Limb (tissue), 2 donors: ENCODE measurements around the gene ASTN2.

Experiments used
- DNase-seq, 2 donors: peaks; one replicate each; pipeline ENCODE4 v3.0.0-alpha.2; 2016; ENCODE audit errors: extremely low spot score in 2 of 2

Gene ASTN2

DNA sequence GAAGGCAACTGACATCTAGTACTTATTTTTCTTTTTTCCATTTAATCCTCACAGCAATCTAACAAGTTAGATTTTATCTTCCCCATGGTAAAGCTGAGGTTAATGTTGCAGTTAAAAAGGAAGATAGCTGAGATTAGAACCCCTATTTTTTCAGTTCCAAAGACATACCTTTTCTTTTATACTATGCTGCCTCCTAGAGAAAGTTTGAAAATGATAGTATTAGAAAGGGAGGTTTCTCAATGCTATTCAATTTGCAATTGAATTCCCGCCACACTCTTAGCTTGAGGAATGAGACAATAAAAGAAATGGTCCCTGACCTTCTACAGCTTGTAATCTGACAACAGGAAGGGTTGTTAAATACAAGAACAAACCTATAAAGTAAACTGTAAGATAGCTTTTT, 923.6 kb downstream of the ASTN2 start:
- peak in 1 of 2 donors; percentile 40 for DNase-seq

DNA sequence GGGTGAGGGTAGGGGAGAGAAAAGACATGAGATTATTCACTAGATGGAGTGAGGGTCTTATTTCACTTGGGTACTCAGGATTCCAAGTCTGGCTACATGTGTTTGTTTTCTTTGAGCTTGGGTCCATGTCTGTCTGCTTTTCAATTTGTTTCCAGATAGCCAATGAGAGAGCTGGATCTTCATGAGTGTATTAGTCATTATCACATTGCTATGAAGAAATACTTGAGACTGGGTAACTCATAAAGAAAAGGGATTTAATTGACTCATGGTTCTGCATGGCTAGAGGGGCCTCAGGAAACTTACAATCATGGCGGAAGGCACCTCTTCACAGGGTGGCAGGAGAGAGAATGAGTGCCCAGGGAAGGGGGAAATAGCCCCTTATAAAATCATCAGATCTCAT, 924.5 kb downstream of the ASTN2 start:
- DNase-seq: no peak

DNA sequence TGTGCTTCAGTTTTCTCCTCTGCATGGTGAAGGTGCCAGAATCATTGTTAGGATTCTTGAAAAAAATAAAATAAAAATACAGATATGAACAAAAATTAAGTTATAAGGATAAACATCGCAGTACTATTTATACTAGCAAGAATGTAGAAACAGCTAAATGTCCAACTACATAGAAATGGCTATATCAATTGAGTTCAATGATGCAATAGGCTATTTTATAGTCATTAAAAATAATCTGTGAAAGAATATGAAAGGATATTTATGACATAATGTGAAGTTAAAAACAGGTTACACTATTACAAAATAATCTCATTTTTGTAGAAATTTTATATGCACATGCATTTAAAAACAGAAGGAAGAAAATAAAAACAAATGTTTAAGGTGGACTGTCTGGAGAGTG, 926.5 kb downstream of the ASTN2 start:
- no peak for DNase-seq

DNA sequence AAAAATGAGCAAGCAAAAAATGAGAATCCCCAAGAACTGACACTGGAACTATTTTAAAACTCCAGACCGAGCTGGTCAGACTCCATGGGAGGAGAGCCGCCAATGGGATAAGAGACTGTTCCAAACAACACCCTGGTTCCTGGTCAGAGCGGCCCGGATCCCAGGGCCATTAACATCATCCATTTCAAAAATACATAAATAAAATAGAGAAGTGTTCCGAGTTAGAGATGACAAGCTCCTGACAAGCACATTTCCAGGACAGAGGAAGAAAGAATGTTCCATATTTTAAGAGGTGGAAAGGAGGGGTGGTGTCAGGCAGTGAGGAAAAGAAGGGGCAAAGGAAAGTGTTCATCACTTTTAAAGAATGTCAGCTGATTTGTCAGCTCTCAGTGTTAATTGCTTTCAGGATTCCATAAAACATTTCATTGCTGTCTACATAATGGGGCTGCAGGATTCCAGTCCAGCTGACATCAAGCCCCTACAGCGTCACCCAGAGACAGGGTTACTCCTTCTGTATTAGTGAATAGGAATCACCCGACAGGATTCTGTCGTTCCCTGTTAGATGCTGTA, 930.3 kb downstream of the ASTN2 start:
- DNase-seq: no peak

DNA sequence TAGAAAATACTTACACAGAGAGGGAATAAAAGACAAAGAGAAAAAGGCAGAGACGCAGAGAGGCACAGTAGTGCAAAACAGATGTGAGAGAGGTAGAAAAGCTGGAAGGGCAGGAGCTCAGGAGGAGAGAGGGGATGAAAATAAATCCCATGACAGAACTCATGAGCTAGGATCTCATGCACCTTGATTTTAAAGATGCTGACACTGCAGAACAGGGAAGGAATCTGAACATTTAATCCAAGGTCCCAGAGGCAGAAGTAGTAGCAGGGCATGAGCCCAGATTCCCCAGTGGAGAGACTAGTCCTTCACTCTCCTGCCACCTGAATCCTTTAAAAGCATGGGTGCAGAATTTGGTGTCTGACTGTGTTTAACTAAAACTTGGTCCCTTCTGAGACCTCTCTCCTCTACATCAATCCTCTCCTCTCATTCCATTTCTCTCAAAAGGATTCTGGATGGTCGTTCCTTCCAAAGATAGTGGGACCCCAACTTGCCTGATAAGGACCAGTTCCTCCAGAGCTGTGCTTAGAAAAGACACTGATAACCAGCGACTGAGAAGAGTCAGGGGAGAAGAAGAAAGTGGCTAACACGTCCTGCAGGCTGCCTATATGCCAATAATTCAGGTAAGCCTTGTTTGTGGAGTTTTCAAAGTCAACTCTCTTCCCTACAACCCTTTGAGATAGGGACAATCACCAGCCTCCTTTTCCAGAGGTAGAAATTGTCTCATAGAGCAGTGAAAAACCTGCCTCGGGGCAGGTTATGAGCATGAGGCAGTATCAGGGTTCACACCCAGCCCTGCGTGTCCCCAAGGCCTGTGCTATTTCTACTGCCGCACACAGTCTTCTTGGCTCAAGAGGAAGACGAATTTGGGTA, 931.0 kb downstream of the ASTN2 start:
- no peak for DNase-seq

DNA sequence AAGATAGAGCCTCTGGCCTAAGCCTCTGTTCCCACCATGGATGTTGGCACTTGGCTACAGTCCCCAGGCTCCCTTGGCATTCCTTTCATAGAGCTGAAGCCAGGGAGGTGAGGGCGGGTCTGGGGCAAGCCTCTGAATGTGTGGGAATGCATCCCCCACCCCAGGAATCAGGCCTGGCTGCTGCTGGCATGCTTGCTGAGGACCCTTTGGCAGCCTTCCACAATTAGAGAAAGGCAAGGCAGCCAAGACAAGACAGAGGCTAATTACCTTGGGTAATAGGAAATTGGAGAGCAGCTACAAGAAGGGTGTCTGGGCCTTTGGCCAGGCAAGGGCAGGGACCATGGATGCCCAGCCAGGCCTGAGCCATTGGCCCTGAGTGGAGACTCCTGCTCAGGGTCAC, 932.1 kb downstream of the ASTN2 start:
- peak; percentile 16 to 55 for DNase-seq

DNA sequence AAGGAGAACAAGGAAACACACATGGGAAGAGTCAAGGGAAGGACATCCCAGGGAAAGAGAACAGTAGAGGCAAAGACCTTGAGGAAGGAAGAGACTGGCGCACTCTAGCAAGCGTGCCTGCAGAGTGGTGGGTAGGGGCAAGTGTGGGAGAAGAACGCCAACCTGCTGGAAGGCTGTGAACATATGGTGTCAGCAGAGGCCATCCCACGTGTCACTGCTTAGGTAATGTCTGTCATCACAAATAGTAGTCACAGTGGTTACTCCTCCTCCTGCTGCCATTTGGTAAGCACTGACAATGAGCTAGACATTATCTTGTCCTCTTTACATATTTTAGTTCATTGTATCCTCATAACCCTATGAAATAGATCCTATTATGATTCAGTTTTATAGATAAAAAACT, 934.2 kb downstream of the ASTN2 start:
- DNase-seq: no peak

DNA sequence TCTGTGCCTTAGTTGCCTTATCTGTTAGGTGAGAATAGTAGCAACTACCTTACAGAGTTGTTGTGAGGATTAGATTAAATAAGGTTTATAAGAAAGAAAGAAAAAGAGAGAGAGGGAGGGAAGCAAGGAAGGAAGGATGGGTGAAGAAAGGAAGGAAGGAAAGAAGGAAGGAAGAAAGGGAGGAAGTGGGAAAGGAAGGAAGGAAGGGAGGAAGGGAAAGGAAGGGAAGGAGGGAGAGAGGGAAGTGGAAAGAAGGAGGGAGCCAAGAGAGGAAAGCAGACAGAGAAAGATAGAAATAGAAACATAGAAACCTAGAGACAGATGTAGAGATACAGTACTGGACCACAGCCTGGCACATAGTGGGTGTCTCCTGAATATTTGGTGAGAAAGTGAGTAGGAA, 934.9 kb downstream of the ASTN2 start:
- no peak for DNase-seq

DNA sequence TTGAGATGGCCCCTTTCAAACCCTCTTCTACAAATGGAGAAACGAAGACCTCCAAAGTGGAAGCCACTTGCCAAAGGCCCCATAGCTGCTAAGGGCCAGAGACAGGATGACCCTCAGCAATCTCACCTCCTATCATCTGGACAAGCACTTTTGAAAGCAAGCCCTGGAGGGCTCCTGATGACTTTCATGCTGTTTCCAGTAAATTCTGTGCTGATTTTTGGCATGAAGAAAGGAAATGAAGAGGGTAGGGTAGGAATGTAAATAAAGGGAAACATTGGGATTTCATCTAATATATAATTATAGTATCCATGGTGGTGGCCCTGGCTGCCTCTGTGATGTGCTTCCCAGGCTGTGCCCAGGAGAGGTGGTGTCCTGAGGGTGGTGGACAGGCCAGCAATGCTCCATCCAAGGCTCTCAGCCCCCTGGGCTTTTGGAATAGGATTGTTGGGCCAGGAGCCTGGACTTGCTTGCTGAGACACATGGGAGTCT, 935.8 kb downstream of the ASTN2 start:
- no peak for DNase-seq

DNA sequence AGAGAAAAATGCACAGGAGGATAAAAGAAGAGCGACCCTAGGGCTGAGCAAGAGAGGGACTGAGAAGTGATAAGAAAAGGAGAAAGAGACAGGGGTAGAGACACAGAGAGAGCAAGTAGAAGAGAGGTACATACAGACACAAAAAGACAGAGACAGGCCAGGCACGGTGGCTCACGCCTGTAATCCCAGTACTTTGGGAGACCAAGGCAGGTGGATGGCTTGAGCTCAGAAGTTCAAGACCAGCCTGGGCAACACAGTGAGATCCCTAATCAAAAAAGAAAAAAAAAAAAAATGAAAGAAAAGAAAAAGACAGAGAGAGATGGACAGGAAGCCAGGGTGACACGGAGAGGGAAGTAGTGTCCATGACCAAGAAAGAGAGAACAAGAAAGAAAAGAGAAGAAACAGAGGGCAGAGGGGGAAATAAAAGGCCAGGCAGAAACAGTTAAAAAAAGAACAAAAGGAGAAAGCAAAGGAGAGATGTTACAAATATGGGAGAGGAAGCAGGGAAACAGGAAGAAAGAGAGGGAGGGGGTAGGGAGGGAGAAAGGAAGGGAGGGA, 937.2 kb downstream of the ASTN2 start:
- DNase-seq: no peak

DNA sequence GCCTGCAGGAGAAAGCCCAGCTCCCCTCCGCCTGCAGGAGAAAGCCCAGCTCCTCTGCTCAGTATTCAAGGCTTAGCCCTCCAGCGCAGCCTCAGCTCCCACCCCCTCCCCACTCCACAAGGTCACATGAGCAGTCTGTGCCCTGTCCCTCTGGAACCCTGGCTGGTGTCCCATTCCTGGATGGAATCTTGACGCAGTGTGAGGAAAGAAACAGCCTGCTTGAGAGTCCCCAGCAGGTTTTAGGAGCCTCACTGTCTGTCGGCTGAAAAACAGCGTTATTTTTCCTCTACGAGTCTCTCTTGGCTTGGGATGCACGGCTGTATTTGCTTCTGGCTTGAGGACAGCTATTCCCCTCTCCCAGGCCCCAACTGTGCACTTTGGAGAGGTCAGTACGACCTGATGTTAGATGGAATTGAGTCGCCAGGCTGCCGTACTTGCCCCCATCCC, 937.9 kb downstream of the ASTN2 start:
- DNase-seq: peak; percentile 69 to 72

DNA sequence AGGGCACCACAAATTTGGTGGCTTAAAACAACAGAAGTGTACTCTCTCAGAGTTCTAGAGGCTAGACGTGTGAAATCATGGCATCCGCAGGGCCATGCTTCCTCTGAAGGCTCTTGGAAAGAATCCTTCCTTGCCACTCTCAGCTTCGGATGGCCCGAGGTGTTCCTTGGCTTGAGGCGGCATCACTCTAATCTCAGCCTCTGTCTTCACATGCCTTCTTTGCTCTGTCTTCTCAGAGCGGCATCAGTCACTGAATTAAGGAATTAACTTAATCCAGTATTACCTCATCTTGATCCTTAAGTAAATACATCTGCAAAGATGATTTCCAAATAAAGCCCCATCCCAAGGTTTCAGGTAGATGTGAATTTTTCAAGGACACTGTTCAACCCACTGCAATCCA, 938.9 kb downstream of the ASTN2 start:
- DNase-seq: no peak

DNA sequence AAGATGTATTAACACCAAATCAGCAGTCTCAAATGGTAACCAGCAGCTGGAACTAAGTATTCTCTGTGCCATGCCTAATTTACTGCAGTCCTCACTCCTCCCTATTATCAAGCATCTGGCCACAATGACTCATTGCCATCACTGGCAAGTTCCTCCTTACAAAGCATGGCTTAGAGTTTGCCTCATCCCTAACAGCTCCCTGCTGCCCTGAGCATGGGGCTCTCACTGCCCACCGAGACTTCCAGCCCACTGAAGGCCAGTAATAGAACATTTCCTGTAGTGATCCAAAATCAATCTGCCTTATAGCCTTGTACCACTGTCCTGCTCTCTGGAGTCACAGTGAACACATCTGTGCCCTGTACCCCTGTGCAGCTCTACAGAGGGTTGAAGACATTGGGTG, 939.7 kb downstream of the ASTN2 start:
- no peak for DNase-seq

DNA sequence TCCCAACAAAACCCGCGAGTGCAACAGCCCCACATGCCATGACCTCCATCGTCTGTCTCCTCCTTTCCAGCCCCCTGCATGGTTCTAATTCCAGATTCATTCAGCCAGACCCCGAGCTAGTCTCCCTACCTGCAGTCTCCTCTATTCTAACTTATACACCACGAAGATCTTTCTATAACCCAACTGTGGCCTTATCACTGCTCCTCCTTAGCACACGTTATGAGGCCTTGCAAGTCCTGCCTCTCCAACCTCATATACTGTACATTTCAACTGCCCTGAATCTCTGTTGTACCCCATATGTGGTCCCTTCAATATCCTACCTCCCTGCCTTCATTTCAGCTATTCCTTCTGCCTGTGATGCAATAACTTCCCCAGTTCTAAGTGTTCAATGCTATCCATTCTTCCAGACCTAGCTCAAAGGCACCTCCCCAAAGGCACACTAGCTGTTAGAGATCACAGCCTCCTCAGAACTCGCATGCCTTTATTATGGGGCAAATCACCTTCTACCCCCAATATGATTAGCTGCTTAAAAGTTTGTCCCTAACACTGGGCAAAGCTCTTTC, 942.8 kb downstream of the ASTN2 start:
- no peak for DNase-seq

DNA sequence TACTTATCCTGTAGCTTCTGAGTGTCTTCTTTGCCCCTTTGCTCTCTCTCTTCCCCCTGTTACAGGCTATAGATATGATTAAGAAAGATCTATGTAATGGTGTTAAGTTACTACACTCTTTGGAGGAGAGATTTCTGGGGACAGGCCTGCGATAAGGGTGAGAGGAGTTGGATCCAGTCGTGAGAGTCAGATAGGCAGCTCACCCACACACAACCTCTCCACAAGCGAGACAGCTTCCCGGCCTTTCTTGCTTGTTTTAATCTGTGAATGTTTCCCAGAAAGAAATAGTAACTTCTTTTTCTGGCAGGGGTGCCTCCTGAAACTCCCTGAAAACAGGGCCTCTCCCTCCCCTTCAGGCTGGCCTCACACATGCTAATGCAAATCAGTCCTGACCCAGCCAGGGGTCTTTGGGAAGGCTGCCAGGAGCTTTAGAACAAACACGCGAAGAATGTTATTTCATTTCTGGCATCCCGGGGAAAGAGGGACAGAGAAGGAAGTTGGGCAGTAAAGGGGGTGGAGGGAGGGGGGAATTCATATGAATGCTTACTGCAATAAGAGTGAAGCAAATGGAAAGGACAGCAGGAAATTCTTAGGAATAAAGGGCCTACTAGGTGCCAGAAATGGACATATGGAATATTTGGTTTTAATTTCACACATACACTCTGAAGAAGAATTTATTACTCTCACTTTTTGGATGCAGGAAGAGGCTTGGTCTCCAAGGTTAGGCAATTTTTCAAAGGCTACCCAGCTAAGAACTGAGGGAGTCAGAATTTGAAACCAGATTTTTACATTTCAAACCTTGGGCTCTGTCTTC, 943.6 kb downstream of the ASTN2 start:
- peak; percentile 88 to 90 for DNase-seq

DNA sequence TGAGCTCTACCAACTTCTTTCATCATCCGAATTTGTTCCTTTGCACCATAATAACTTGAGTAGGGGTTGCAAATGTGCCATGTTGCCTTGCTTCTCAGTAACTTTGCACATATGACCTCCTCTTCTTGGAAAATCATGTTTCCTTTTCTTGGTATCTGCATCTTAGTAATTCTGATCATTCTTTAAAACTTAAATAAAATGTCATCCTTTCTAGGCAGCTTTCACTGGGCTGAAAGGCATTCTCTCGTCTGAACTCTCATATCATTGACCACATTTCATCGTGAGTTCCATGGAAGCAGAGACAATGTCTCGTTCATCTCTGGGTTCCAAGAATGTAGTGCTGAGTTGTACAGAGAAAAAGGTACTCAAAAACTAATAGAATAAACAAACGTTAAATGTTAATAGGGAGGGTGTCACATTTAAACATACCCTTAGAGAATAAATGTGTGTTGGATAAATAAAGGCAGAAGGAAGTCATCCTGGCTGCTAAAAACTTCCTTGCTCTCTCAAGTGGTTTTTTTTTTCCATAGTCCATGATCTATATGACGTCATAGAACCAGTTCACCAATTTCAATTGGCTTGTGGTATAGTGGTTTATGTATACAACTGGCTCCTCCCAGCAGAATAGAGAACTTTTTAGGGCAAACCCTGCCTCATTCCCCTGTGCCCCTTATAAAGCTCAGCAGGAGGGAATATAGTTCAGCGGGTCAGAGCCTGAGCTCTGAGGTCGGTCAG, 945.9 kb downstream of the ASTN2 start:
- DNase-seq: no peak

DNA sequence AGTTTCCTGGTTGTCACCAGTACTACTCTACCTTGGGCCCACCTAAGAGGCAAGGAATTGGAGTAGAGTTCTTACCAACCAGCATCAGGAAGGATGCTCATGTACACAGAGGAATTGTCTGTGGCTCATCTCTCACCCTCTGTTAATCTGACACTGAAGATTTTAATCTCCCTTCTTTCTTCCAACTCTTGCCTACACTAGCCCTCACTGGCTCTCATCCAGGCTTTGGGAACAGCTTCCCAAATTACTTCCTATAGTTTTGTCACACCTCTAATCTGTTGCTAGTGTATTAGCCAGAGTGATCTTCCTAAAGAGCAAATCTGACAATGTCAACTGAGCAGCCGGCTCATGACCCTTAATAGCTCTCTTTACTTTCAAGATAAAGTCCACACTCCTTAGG, 946.5 kb downstream of the ASTN2 start:
- no peak for DNase-seq

DNA sequence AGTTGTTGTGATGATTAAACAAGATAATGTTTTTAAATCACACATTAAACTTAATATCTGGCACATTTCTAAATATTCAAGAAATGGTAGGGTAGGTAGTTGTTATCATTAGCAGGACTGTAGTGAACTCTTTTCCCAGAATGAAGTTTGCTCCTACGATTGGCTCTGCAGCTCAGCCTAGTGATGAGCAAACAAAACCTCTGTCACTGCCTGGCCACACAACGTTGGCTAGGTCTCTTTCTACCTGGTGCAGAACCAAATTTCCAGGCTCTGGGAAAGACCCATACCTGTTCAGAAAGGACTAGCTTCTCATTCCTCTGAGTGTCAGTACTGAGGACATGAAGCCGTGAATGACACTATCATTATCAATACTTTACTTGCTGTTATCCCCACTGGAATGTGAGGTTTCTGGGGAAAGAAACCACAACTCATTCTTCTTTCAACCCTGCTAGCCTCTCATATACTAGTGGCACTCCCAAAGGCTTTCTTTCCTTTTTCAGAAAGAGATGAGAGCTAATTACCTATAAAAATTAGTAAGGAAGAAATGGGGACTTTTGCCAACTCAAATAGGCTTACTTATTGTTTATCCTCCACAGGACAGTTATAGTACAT, 947.0 kb downstream of the ASTN2 start:
- DNase-seq: no peak

DNA sequence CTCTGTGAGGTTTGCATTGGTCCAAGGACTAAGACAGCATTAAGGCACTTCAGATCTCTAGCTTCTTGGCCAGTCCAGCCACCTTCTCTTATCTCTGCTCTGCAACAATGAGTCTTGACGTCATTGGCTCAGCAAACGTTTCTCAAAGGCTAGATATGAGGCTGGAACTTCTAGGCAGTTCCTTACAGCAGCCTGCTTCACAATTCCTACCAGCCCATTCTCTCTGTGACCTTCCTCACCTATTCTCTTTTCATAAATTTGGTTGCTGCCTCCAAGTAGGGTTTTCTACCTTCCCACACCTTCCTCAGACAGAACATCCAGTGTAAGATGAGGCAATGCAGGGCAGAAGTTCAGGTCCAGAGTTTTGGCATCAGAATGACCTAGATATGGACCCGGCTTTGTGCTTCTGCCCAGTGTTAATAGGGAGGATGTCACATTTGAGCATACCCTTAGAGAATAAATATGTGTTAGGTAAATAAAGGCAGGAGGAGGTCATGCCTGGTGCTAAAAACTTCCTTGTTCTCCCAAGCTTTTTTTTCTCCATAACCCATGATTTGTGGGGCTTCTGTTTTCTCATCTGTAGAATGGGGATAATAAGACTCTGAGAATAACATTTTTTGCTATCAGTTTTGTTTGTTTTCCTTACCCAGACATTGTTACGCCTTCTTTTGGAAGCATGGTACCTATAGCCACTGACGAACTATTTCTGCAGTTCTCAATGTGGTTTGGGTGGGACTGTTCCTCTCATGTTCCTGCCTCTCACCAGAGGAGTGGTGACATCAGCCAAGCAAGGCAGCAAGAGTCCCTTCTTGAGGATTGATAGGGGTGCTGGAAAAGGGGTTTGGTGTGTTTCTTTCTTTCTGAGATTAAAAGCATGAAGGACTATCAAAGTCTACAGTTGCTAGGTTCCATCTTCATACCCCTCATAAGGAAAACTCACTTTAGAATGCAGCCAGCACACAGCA, 948.3 kb downstream of the ASTN2 start:
- no peak for DNase-seq
